ENCODE results near the gene SRGAP3.

DNA sequence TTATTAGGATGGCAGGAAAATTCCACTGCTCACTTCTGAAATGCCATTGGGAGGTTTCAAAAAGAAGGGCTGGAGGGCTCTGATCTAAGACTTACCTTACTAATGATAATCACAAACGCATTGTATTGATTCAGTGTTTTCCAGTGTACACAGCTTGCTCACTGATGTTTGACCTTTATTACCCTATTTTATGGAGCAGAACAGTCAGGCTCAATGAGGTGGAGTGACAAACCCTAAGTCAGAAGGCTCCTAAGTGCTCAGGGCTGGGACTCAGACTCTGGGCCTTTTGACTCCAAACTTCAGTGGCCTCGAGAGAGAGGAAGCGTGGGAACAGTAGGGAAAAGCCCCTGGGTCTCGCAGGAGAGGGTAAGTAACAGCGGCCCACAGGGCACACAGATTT, 265.9 kb downstream of the SRGAP3 start:
- TF ChIP-seq, protein P1, sequence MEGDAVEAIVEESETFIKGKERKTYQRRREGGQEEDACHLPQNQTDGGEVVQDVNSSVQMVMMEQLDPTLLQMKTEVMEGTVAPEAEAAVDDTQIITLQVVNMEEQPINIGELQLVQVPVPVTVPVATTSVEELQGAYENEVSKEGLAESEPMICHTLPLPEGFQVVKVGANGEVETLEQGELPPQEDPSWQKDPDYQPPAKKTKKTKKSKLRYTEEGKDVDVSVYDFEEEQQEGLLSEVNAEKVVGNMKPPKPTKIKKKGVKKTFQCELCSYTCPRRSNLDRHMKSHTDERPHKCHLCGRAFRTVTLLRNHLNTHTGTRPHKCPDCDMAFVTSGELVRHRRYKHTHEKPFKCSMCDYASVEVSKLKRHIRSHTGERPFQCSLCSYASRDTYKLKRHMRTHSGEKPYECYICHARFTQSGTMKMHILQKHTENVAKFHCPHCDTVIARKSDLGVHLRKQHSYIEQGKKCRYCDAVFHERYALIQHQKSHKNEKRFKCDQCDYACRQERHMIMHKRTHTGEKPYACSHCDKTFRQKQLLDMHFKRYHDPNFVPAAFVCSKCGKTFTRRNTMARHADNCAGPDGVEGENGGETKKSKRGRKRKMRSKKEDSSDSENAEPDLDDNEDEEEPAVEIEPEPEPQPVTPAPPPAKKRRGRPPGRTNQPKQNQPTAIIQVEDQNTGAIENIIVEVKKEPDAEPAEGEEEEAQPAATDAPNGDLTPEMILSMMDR (IDR thresholded peaks at IDR 0.05): no peak
- no peak for TF ChIP-seq POLR2A (IDR thresholded peaks at IDR 0.05)
